HEK293 (cell line): ENCODE results near the gene ATF2.

Experiments
- GLIS1 ChIP-seq: fragments of 450-650 bp; formaldehyde crosslinking; IDR thresholded peaks from 2 replicates; pipeline ENCODE4 v1.5.1; 2016; ENCODE audit warnings: missing biosample characterization, missing genetic modification characterization
- MEIS1 ChIP-seq: sonication (generic); formaldehyde crosslinking; IDR thresholded peaks from 2 replicates; pipeline ENCODE4 v1.8.1; 2022; ENCODE audit warnings: missing genetic modification reagents, mild to moderate bottlenecking, borderline replicate concordance
- OVOL3 ChIP-seq: fragments of 450-650 bp; formaldehyde crosslinking; IDR thresholded peaks from 2 replicates; pipeline ENCODE4 v1.5.1; 2016; ENCODE audit warnings: missing biosample characterization, missing genetic modification characterization
- SCRT1 ChIP-seq: fragments of 450-650 bp; formaldehyde crosslinking; IDR thresholded peaks from 2 replicates; pipeline ENCODE4 v1.5.1; 2016; ENCODE audit warnings: missing biosample characterization, missing genetic modification characterization, borderline replicate concordance
- TCF7L2 ChIP-seq: IDR thresholded peaks from 2 replicates; pipeline ENCODE4 v1.6.1; 2011; ENCODE audit warnings: low read depth, mild to moderate bottlenecking, inconsistent platforms, low read length, moderate library complexity, borderline replicate concordance
- YY1 ChIP-seq: fragments of 450-650 bp; formaldehyde crosslinking; IDR thresholded peaks from 2 replicates; pipeline ENCODE4 v1.5.1; 2018; ENCODE audit warnings: missing biosample characterization, missing genetic modification characterization
- ZFHX2 ChIP-seq: fragments of 450-650 bp; formaldehyde crosslinking; conservative IDR thresholded peaks from 2 replicates; pipeline ENCODE4 v1.5.1; 2016; ENCODE audit warnings: missing biosample characterization, missing genetic modification characterization
- ZNF112 ChIP-seq: fragments of 450-650 bp; formaldehyde crosslinking; IDR thresholded peaks from 2 replicates; pipeline ENCODE4 v1.5.0; 2017; ENCODE audit warnings: missing biosample characterization, missing genetic modification characterization
- ZNF138 ChIP-seq: fragments of 450-650 bp; formaldehyde crosslinking; IDR thresholded peaks from 2 replicates; pipeline ENCODE4 v1.5.1; 2016; ENCODE audit warnings: missing biosample characterization, missing genetic modification characterization, borderline replicate concordance
- ZNF140 ChIP-seq: fragments of 450-650 bp; formaldehyde crosslinking; IDR thresholded peaks from 2 replicates; pipeline ENCODE4 v1.5.1; 2016; ENCODE audit warnings: missing biosample characterization, missing genetic modification characterization
- ZNF19 ChIP-seq: fragments of 450-650 bp; formaldehyde crosslinking; IDR thresholded peaks from 2 replicates; pipeline ENCODE4; 2016; ENCODE audit warnings: missing biosample characterization, missing genetic modification characterization, low read depth
- ZNF23 ChIP-seq: fragments of 450-650 bp; formaldehyde crosslinking; IDR thresholded peaks from 2 replicates; pipeline ENCODE4 v1.5.1; 2016; ENCODE audit warnings: missing biosample characterization, missing genetic modification characterization, borderline replicate concordance
- ZNF302 ChIP-seq: fragments of 450-650 bp; formaldehyde crosslinking; IDR thresholded peaks from 2 replicates; pipeline ENCODE4 v1.5.1; 2016; ENCODE audit warnings: missing biosample characterization, missing genetic modification characterization, low read depth
- ZNF544 ChIP-seq: fragments of 450-650 bp; formaldehyde crosslinking; IDR thresholded peaks from 2 replicates; pipeline ENCODE4 v1.5.0; 2017; ENCODE audit warnings: missing biosample characterization, missing genetic modification characterization
- ZNF585B ChIP-seq: fragments of 450-650 bp; formaldehyde crosslinking; IDR thresholded peaks from 2 replicates; pipeline ENCODE4 v1.5.1; 2016; ENCODE audit warnings: missing biosample characterization, missing genetic modification characterization
- ZNF660 ChIP-seq: fragments of 450-650 bp; IDR thresholded peaks from 2 replicates; pipeline ENCODE4 v1.5.1; 2018; ENCODE audit warnings: missing biosample characterization, mild to moderate bottlenecking, missing genetic modification characterization
- ZNF785 ChIP-seq: fragments of 450-650 bp; formaldehyde crosslinking; IDR thresholded peaks from 2 replicates; pipeline ENCODE4 v1.5.1; 2016; ENCODE audit warnings: missing biosample characterization, missing genetic modification characterization
- TF ChIP-seq, protein P1 (sequence below): sonication (generic); formaldehyde crosslinking; IDR thresholded peaks from 2 replicates; pipeline ENCODE4 v1.8.1; 2022; ENCODE audit warnings: mild to moderate bottlenecking, moderate library complexity, missing genetic modification reagents
- TF ChIP-seq, protein P2 (sequence below): fragments of 450-650 bp; formaldehyde crosslinking; conservative IDR thresholded peaks from 2 replicates; pipeline ENCODE4 v1.5.1; 2016; ENCODE audit warnings: low read depth, missing biosample characterization, missing genetic modification characterization
- TF ChIP-seq, protein P3 (sequence below): fragments of 450-650 bp; formaldehyde crosslinking; IDR thresholded peaks from 2 replicates; pipeline ENCODE4 v1.5.1; 2016; ENCODE audit warnings: missing biosample characterization, missing genetic modification characterization, low read depth
- TF ChIP-seq, protein P4 (sequence below): fragments of 450-650 bp; formaldehyde crosslinking; IDR thresholded peaks from 2 replicates; pipeline ENCODE4 v1.5.1; 2016; ENCODE audit warnings: missing biosample characterization, missing genetic modification characterization
- TF ChIP-seq, protein P5 (sequence below): fragments of 450-650 bp; formaldehyde crosslinking; IDR thresholded peaks from 2 replicates; pipeline ENCODE4 v1.5.1; 2017; ENCODE audit warnings: missing biosample characterization, missing genetic modification characterization
- TF ChIP-seq, protein P6 (sequence below): fragments of 450-650 bp; IDR thresholded peaks from 2 replicates; pipeline ENCODE4 v1.5.1; 2018; ENCODE audit warnings: missing biosample characterization, mild to moderate bottlenecking, missing genetic modification characterization

ATF2 gene

DNA sequence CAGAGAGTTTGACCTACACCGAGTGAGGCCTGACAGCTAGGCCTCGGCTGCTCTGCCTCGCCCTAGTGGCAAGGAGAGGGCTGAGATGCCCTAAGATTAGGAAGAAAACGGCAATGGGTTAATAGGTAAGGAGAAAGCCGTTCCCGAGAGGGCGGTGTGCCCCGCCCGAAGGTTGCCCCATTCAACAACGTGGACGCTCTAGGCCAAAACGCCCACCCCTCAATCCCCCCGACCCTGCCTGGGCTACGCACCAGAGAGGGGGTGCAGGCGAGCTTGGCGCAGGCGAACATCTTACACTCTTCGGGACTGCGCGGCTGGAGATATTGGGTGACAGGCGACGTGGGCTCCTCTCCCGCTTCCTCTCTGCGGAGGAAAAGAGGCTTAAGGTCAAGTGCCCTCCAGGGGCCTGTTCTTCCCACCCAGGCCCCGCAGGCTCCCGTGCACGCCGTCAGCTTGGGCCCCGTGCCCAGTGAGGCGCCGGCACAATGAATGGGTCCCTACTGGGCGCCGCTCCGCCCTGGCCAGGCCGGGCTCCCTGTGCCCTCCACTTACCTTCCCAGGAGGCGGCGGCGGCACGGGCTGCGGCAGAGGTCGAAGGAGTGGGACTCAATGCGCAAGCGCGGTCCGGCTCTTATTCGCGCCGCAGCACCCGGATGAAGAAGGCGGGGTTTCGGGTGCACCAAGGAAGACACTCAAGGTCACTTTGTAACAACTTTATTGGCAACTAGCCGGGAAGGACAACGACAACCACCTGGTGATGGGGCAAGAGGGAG, 13.3 kb upstream of the ATF2 start, which contains the start of gene ATP5MC3 (continued):
- peak; percentile 84; the same call in 1 of the 2 replicates for TF ChIP-seq SCRT1
- TF ChIP-seq ZNF140 (tag by site-specific recombination) = no peak
- TF ChIP-seq ZNF19 (tag by site-specific recombination) = no peak
- no peak for TF ChIP-seq ZNF23 (tag by site-specific recombination)
- TF ChIP-seq ZNF302 (tag by site-specific recombination) = no peak
- TF ChIP-seq ZNF138 (tag by site-specific recombination) = no peak
- TF ChIP-seq ZFHX2 (tag by site-specific recombination) = no peak
- TF ChIP-seq MEIS1 (CRISPR knock-in tag) = peak; percentile 29; the same call in 1 of the 2 replicates
- peak; percentile 64 for TF ChIP-seq GLIS1 (tag by site-specific recombination)
- no peak for TF ChIP-seq ZNF112 (tag by site-specific recombination)
- TF ChIP-seq, protein P1, sequence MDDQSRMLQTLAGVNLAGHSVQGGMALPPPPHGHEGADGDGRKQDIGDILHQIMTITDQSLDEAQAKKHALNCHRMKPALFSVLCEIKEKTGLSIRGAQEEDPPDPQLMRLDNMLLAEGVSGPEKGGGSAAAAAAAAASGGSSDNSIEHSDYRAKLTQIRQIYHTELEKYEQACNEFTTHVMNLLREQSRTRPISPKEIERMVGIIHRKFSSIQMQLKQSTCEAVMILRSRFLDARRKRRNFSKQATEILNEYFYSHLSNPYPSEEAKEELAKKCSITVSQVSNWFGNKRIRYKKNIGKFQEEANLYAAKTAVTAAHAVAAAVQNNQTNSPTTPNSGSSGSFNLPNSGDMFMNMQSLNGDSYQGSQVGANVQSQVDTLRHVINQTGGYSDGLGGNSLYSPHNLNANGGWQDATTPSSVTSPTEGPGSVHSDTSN (CRISPR knock-in tag) = peak; percentile 50; the same call in 1 of the 2 replicates
- peak; percentile 91 for TF ChIP-seq ZNF660 (tag by site-specific recombination)
- TF ChIP-seq OVOL3 (tag by site-specific recombination) = no peak
- no peak for TF ChIP-seq ZNF785 (tag by site-specific recombination)
- TF ChIP-seq, protein P2, sequence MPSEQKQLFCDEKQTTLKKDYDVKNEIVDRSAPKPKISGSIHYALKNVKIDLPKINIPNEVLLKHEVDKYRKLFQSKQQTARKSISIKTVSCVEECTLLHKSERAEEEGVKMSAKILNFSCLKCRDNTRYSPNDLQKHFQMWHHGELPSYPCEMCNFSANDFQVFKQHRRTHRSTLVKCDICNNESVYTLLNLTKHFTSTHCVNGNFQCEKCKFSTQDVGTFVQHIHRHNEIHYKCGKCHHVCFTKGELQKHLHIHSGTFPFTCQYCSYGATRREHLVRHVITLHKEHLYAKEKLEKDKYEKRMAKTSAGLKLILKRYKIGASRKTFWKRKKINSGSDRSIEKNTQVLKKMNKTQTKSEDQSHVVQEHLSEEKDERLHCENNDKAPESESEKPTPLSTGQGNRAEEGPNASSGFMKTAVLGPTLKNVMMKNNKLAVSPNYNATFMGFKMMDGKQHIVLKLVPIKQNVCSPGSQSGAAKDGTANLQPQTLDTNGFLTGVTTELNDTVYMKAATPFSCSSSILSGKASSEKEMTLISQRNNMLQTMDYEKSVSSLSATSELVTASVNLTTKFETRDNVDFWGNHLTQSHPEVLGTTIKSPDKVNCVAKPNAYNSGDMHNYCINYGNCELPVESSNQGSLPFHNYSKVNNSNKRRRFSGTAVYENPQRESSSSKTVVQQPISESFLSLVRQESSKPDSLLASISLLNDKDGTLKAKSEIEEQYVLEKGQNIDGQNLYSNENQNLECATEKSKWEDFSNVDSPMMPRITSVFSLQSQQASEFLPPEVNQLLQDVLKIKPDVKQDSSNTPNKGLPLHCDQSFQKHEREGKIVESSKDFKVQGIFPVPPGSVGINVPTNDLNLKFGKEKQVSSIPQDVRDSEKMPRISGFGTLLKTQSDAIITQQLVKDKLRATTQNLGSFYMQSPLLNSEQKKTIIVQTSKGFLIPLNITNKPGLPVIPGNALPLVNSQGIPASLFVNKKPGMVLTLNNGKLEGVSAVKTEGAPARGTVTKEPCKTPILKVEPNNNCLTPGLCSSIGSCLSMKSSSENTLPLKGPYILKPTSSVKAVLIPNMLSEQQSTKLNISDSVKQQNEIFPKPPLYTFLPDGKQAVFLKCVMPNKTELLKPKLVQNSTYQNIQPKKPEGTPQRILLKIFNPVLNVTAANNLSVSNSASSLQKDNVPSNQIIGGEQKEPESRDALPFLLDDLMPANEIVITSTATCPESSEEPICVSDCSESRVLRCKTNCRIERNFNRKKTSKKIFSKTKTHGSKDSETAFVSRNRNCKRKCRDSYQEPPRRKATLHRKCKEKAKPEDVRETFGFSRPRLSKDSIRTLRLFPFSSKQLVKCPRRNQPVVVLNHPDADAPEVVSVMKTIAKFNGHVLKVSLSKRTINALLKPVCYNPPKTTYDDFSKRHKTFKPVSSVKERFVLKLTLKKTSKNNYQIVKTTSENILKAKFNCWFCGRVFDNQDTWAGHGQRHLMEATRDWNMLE = 0 out of 2 replicates have a peak, but pooled peaks have one; percentile 88
- TF ChIP-seq, protein P3, sequence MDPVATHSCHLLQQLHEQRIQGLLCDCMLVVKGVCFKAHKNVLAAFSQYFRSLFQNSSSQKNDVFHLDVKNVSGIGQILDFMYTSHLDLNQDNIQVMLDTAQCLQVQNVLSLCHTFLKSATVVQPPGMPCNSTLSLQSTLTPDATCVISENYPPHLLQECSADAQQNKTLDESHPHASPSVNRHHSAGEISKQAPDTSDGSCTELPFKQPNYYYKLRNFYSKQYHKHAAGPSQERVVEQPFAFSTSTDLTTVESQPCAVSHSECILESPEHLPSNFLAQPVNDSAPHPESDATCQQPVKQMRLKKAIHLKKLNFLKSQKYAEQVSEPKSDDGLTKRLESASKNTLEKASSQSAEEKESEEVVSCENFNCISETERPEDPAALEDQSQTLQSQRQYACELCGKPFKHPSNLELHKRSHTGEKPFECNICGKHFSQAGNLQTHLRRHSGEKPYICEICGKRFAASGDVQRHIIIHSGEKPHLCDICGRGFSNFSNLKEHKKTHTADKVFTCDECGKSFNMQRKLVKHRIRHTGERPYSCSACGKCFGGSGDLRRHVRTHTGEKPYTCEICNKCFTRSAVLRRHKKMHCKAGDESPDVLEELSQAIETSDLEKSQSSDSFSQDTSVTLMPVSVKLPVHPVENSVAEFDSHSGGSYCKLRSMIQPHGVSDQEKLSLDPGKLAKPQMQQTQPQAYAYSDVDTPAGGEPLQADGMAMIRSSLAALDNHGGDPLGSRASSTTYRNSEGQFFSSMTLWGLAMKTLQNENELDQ (tag by site-specific recombination) = no peak
- TF ChIP-seq, protein P4, sequence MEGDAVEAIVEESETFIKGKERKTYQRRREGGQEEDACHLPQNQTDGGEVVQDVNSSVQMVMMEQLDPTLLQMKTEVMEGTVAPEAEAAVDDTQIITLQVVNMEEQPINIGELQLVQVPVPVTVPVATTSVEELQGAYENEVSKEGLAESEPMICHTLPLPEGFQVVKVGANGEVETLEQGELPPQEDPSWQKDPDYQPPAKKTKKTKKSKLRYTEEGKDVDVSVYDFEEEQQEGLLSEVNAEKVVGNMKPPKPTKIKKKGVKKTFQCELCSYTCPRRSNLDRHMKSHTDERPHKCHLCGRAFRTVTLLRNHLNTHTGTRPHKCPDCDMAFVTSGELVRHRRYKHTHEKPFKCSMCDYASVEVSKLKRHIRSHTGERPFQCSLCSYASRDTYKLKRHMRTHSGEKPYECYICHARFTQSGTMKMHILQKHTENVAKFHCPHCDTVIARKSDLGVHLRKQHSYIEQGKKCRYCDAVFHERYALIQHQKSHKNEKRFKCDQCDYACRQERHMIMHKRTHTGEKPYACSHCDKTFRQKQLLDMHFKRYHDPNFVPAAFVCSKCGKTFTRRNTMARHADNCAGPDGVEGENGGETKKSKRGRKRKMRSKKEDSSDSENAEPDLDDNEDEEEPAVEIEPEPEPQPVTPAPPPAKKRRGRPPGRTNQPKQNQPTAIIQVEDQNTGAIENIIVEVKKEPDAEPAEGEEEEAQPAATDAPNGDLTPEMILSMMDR (tag by site-specific recombination) = peak; percentile 84
- no peak for TF ChIP-seq ZNF544 (tag by site-specific recombination)
- TF ChIP-seq YY1 = no peak
- TF ChIP-seq, protein P5, sequence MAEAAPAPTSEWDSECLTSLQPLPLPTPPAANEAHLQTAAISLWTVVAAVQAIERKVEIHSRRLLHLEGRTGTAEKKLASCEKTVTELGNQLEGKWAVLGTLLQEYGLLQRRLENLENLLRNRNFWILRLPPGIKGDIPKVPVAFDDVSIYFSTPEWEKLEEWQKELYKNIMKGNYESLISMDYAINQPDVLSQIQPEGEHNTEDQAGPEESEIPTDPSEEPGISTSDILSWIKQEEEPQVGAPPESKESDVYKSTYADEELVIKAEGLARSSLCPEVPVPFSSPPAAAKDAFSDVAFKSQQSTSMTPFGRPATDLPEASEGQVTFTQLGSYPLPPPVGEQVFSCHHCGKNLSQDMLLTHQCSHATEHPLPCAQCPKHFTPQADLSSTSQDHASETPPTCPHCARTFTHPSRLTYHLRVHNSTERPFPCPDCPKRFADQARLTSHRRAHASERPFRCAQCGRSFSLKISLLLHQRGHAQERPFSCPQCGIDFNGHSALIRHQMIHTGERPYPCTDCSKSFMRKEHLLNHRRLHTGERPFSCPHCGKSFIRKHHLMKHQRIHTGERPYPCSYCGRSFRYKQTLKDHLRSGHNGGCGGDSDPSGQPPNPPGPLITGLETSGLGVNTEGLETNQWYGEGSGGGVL = no peak
- TF ChIP-seq, protein P6, sequence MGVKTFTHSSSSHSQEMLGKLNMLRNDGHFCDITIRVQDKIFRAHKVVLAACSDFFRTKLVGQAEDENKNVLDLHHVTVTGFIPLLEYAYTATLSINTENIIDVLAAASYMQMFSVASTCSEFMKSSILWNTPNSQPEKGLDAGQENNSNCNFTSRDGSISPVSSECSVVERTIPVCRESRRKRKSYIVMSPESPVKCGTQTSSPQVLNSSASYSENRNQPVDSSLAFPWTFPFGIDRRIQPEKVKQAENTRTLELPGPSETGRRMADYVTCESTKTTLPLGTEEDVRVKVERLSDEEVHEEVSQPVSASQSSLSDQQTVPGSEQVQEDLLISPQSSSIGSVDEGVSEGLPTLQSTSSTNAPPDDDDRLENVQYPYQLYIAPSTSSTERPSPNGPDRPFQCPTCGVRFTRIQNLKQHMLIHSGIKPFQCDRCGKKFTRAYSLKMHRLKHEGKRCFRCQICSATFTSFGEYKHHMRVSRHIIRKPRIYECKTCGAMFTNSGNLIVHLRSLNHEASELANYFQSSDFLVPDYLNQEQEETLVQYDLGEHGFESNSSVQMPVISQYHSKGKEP (tag by site-specific recombination) = no peak
- no peak for TF ChIP-seq ZNF585B (tag by site-specific recombination)
- no peak for TF ChIP-seq TCF7L2
